Activated T-cell treated with anti-CD3 and anti-CD28 coated beads for 4 hours (primary cell): ENCODE results near the gene F13A1.

Source experiments
- DNase-seq: peaks from one replicate; pipeline ENCODE4 v3.0.0-alpha.2; 2020

The F13A1 gene

DNA sequence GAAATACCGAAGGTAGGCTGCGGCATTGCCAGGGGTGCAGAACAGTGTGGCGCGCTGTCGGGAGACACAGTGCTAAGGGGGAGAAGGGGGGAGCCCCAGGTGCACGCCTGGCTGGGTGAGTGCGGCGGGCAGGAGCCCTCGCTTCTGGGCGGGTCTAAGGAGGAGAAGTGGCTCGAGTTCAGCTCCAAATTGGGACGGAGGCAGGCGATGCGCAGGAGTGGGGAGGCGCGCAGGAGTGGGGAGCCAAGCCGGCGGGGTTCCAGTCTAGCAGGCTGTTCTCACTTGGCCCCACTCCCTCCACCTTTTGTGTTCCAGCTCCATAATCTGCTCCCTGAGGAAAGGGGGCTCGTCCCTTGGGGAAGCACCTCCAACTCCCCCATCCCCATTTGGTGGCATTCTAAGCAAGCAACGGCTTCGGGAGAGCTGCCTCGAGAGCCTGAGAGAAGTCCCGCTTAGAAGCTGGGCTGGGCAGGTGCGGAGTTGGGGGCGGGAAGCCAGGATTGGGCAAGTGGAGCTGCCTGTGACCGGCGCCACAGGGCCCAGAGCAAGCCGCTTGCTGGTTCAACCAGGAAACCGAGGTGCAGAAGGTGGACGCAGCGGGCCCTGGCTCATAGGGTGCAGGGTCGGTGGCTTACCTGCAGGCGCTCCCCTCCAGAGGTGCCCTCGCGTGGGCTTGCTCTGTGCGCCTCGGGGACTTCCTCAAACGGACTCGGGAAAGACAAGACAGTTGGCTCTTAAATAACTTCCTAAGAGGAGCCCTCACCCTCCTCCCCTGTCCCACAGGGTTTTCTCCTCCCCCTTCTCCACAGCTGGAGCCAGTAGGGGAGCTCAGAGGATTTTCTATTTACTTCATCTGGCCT lies at the start of gene F13A1:
Gene F13A1, minus strand, starts transcription at position 711 of the 860 bp plus-strand sequence. CDS start 1,998 bp downstream, outside the sequence.
- DNase-seq, result no peak

DNA sequence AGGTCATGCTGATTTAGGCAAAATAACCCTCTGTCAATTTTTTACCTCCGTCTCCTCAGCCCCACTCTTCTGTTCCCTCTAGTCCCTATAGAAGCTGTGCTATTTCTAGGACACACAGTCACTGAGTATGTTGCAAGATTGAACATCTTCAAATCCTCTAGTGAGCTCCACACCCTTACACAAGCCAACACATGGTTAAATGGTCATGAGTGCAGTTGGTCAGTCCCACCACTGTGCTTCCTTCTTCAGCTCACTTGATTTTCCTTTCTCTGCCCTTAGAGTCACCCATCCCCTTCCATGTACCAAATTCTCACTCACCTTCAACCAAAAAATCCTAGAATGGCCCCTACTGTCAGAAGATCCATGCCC lies 48.2 kb upstream of the F13A1 start:
- DNase-seq, result no peak

GRCh38 chr6:6368040-6368683 lies 47.7 kb upstream of the F13A1 start:
- no peak for DNase-seq

- no peak for DNase-seq
These were observed 46.3 kb upstream of the F13A1 start for GRCh38 chr6:6366803-6367202.

GRCh38 chr6:6365242-6365641 lies 44.8 kb upstream of the F13A1 start:
- DNase-seq, result no peak

DNA sequence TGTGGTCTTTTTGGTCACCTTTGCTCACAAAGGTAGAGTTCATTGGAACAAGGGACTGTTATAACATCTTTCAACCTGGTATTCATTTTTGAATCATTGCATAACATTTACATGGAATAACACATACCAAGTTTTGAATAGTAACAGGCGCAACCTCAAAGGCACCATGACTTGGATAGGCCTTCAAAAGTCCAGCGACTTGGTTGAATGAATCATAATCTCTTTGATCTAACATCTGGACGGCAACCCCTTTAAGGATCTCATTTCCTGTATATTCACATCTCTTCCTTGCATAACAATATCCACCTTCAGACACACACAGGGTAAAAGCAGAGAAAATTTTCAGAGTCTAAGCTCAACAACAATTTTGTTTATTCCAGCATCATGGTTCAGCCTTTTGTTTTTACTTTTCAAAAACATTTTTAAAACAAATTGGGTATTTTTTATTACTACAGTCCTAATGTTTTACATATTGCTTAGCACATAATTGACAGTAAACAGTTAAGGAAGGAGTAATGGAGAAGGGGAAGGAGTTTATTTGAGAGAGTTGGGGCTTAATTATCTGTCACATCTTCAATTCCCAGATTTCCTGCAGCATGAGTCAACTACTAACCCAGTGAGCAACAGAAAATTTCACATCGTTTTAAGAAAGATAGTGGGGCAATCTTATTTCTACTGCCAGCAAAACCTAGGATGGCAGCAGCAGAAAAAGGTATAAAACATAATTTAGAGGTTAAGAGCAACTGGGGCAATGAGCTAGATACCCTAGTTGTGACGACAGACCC lies 41.8 kb upstream of the F13A1 start:
- DNase-seq, result no peak

GRCh38 chr6:6357530-6357929 lies 37.1 kb upstream of the F13A1 start:
- no peak for DNase-seq

DNA sequence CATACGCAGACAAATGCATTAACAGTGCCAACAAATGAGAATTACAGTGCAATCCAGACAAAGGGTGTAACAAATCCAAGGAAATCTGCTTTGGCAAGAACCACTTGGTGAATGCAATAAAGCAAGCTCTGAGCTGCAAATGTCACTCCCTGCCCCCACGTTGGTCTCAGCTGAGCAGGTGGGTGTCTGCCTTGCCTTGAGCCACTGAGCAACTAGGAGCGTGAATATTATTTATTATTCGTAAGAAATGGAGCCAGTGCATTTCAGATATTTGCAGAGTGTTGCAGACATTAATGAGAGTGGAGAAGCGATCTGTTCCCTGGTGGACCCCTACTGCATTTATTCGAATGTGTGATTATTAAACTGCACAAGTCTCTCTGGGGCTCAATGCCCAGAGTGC lies 36.6 kb upstream of the F13A1 start:
- DNase-seq, result no peak

GRCh38 chr6:6352772-6353171 lies 32.3 kb upstream of the F13A1 start:
- DNase-seq, result no peak

DNA sequence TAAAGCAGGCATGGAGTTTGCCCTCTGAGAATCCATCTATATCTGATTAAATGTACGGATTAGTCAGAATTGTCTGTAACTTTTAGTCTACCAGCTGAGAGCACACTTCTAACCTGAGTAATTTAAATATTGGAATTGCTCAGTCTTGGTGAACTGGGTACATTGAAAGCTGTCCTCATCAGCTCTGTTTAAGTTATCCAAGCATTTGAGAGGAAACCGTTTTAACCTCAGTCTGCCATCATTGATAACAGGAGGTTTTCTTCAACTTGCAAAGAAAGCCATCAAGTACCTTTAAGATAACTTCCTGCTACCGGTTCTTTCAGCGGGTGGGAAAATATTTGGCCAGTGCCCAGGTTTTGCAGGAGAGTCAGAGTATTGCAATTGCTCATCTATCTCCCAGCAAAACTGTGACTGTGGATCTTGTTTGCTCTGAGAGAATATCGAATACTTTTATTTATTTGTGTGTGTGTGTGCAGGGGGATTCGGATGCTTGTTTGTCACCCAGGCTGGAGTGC lies 31.1 kb upstream of the F13A1 start:
- DNase-seq, result no peak

- DNase-seq, result no peak
These were observed 30.2 kb upstream of the F13A1 start for GRCh38 chr6:6350696-6351095.

DNA sequence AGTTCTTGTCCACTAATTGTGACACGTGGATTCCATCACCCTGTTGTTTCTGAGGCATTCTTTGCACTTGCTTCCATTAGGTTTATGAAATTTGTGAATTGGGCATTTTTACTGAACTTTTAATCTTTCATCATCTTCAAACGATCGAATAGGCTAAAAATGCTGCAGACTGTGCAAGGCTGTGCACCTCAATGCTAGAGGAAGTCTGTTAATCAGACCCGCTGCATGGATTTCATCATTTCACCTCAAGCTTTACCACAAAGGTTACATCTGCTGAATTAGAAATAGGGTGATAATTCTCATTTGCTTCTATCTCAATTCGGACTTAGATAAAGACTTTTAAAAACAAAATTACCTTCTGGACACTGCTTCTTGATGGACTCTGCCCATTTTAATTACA lies 27.8 kb upstream of the F13A1 start:
- no peak for DNase-seq

GRCh38 chr6:6346427-6347023 lies 26.1 kb upstream of the F13A1 start:
- DNase-seq, result no peak

DNA sequence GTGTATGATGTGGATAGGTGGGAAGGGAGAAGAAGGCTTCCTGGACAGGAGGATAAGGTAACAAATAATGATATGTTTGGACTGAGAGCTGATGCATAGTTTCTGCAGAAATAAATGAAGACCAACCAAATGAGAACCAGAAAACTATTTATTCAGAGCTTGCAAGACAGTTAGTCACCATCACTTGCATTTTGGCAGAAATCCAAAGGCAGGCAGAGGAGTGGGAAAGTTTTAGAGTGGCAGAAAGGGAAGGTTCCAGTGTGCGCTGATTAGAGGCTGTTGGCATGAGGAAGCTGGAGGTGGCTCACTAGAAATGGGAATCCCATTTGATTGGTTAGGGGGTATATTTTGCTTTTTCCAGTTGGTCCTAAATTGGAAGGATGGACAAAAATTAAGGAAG lies 13.0 kb upstream of the F13A1 start:
- DNase-seq, result no peak

GRCh38 chr6:6332811-6333244 lies 12.4 kb upstream of the F13A1 start:
- DNase-seq, result no peak

DNA sequence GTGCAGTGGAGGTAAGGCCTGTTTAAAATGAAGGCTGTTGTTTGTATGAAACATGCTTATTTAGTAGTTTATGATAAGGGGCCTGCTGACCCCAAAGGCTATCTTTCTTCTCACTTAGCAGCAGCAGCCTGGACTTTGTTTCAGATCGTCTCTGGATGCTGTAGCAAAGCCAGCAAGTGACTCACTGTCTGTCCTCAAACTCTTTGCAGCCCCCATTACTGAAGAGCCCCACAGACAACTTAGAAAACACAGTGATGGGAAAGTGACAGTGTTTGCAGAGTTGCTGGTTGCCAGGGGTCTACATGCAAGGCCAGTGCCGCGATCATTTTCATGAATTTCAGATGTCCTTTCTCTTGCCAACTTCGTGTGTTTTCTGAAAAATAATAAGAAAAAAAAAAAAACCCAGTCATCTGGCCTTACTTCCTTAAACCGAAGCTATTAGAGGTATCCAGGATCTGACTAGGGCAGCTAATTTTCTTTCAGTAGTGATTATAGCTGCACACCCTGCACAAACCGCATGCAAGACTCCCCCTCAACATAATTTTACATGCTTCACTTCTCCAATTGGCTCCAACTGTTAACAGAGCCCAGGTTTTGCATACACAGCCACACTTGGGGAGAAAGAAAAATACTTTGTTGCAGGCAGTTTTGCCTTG lies 11.6 kb upstream of the F13A1 start:
- no peak for DNase-seq

- no peak for DNase-seq
These were observed 10.9 kb upstream of the F13A1 start for GRCh38 chr6:6331393-6331792.

DNA sequence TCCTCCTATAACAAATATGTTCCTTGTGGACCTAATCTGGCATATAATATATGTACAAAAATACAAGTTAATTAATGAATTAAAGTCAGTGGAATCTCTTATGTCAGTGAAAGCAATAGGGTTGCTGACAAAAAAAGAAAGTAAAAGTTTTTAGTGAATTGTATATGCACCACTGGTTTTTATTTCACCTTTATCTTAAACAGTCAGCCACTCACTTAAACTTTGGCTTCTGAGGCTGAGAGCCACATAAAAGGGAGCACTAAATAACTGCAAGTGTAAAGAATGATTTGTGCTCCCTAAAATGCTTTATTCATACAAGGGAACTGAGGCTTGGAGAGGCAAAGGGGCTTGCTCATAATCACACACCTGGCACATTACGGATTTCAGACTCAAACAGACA lies 9.9 kb upstream of the F13A1 start:
- no peak for DNase-seq

GRCh38 chr6:6328451-6328850 lies 8.0 kb upstream of the F13A1 start:
- DNase-seq, result no peak

DNA sequence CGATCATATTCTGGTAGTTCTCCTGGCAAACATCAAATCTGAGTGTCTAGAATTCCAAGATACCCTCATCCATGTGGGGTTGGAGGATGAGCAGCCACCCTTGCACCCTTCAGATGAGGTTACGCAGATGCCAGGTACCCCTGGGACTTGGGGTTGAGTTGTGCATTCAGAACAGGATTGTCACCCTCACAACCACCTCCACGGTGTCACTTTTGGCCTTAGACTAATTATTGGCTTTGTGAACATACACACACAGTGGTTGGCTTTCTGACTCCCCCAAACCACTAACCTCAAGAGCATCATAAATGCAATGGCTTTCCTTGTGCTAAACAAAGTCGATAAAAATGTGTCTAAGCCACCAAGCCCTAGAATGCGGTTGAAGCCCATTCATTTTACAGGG lies 2.9 kb upstream of the F13A1 start:
- no peak for DNase-seq

DNA sequence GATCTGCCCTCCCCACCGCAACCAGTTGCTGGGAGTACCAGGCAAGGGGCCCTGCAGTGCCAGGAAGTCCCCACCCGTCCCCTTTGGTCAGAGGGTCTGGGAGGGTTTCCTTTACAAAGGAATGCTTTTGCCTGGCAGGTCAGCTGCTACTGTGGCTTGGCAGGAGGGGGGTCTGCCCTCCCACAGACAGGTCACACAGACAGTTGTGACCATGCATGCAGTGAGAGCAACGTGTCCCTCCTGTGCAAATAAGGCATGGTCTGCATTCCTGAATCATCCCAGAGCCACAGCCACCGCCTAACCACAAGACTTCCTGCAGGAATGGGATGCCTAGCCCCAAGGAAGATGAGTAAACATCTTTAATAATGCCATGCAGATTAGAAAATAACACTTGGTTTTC lies 439 bp upstream of the F13A1 start:
- DNase-seq, result no peak
